Measurements from ENCODE around the gene DNAJC6.

DNAJC6 gene

DNA sequence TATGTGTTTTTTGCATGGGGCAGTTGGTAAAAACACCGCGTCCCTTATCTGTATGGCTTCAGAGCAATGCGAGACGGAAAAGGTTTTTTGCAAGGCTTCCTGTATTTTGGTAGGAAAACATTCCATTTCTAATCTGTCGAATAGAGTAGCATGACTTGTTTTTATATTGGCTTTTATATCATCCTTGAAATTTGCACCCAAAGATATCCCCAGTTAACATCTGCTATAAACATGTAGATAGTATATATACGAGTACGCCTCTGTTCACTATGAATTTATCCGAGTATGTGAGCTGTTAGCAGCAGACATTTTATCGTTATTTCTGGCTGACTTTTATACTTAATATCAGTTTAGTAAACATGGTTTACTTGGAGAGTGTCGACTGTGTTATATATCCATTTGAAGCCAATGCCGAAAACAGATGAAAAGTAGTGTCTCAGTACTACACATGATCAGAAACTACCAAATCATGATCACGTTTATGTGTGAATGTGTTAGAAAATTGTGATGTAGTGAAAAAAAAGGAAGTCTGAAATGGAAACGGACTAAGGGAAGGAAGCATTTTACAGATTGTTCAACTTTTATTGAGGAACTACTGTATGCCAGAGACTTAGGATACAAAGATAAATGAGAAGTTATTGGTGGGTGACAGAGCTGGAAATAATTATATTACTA is 112.1 kb downstream of the DNAJC6 start:
- TF ChIP-seq CTCF (IDR thresholded peaks at IDR 0.05; ENCODE audit: borderline replicate concordance, insufficient read depth, low read depth, low read length), result no peak
- H3K4me3 ChIP-seq (ENCODE audit: low read depth, low read length), result peak overlapping the region; percentile 98

DNA sequence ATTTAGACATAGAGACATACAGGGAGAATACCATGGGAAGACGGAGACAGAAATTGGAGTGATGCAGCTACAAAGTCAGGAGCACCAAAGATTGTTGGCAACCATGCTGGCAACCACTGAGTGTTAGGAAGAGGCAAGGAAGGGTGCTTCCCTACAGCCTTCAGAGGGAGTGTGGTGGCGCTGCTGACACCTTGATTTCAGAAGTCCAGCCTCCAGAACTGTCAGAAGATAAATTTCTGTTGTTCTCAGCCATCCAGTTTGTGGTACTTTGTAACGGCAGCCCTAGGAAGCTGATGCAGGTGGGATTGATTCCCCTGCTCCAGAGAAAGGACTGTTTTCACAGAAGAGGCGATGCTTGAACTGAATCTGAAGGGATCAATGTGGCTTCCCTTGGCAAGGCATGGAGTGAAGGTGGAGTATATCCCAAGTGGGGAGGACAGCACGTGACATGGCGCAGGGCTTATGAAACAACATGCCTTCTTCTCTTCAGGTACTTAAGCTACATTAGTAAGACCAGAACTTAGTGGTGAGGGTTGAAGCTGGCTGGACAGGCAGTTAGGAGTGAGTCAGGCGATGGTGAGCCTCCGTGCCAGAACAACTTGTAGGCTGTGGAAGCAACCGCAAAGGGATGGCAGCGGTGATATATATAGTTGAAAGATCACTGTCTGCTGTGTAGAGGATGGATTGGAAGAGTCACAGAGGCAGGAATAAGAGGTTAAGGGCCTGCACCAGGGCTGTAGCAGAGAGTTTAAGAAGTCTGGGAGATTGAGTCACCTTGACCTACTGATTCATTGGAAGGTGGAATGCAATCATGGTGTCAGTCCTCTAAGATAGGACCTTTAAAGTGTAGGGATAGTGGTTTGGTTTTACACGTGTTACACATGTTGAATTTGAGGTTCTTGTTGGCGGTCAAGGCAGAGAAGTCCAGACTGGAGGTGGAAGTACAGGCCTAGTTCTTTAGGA is 113.2 kb downstream of the DNAJC6 start:
- no peak overlapping the region for H3K4me3 ChIP-seq (ENCODE audit: low read depth, low read length)

DNA sequence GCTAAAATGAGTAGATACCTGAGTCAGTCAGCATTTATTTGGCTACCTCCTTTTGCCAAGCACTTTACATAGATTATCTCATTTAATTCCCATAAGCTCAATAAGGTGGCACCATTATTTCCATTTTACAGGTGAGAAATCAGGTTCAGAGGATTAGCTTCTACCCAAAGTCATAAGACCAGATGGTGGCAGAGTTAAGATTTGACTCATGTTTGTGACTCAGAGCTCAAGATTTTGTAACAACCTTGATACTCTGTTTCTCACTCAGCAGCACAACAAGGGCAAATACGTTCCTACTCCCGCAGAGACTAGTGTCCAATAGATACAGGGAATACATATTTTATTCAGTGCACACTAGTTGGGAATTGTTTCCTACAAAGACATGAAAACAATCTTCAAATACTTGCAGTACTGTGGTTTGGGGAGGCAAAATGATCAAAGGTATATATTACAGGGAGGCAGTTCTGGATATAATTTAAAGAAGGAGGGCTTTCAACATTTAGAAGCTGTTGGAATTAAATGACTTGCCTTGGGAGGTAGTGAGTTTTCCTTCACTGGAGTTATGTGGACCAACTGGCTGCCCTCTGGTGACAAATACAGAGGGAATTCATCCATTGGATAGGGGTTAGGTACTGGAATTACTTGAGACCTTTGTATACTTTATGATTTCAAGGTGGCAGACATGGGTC is 114.7 kb downstream of the DNAJC6 start:
- no peak overlapping the region for H3K4me3 ChIP-seq (ENCODE audit: low read depth, low read length)
- no peak for TF ChIP-seq CTCF (IDR thresholded peaks at IDR 0.05; ENCODE audit: borderline replicate concordance, insufficient read depth, low read depth, low read length)

More for the DNA sequence above, 113.2 kb downstream of the DNAJC6 start:
- no peak for TF ChIP-seq CTCF (IDR thresholded peaks at IDR 0.05; ENCODE audit: borderline replicate concordance, insufficient read depth, low read depth, low read length)

- TF ChIP-seq CTCF (IDR thresholded peaks at IDR 0.05; ENCODE audit: borderline replicate concordance, insufficient read depth, low read depth, low read length), result no peak
- no peak overlapping the region for H3K4me3 ChIP-seq (ENCODE audit: low read depth, low read length)
These were observed 115.2 kb downstream of the DNAJC6 start for GRCh38 chr1:65424573-65424889.

GRCh38 chr1:65425006-65425405 is 115.7 kb downstream of the DNAJC6 start:
- no peak for TF ChIP-seq CTCF (IDR thresholded peaks at IDR 0.05; ENCODE audit: borderline replicate concordance, insufficient read depth, low read depth, low read length)
- H3K4me3 ChIP-seq (ENCODE audit: low read depth, low read length), result no peak overlapping the region

- no peak overlapping the region for H3K4me3 ChIP-seq (ENCODE audit: low read depth, low read length)
- TF ChIP-seq CTCF (IDR thresholded peaks at IDR 0.05; ENCODE audit: borderline replicate concordance, insufficient read depth, low read depth, low read length), result no peak
These were observed 116.4 kb downstream of the DNAJC6 start for GRCh38 chr1:65425697-65426096.
